HG02759 (cell line): ENCODE measurements around the gene KCNK5.

Experiments
- ATAC-seq: cut with Tn5 transposase; IDR thresholded peaks from one replicate; pipeline ENCODE4 v1.9.1; 2021; ENCODE audit warnings: mild to moderate bottlenecking, moderate library complexity; ENCODE audit not compliant: unreplicated experiment

KCNK5 gene

GRCh38 chr6:39178235-39178634 is 51.0 kb downstream of the KCNK5 start:
- ATAC-seq = no peak

GRCh38 chr6:39177130-39177529 is 52.1 kb downstream of the KCNK5 start:
- no peak for ATAC-seq

GRCh38 chr6:39173270-39173669 is 56.0 kb downstream of the KCNK5 start:
- no peak for ATAC-seq

- no peak for ATAC-seq
These were observed 56.9 kb downstream of the KCNK5 start for GRCh38 chr6:39172377-39172757.

- no peak for ATAC-seq
These were observed 57.5 kb downstream of the KCNK5 start for GRCh38 chr6:39171489-39172376.

GRCh38 chr6:39170860-39171259 is 58.4 kb downstream of the KCNK5 start:
- ATAC-seq = no peak

GRCh38 chr6:39170389-39170788 is 58.9 kb downstream of the KCNK5 start:
- ATAC-seq = no peak

- no peak for ATAC-seq
These were observed 59.6 kb downstream of the KCNK5 start for GRCh38 chr6:39169448-39170344.

- ATAC-seq = no peak
These were observed 61.2 kb downstream of the KCNK5 start for GRCh38 chr6:39167866-39168625.

GRCh38 chr6:39167321-39167720 is 62.0 kb downstream of the KCNK5 start:
- ATAC-seq = no peak

- no peak for ATAC-seq
These were observed 62.4 kb downstream of the KCNK5 start for GRCh38 chr6:39166912-39167290.

- no peak for ATAC-seq
These were observed 62.9 kb downstream of the KCNK5 start for GRCh38 chr6:39166189-39166911.

- ATAC-seq = no peak
These were observed 71.8 kb downstream of the KCNK5 start for GRCh38 chr6:39157511-39157910.

GRCh38 chr6:39156801-39157200 is 72.5 kb downstream of the KCNK5 start:
- no peak for ATAC-seq

- no peak for ATAC-seq
These were observed 74.6 kb downstream of the KCNK5 start for GRCh38 chr6:39154705-39155104.

- ATAC-seq = no peak
These were observed 75.4 kb downstream of the KCNK5 start for GRCh38 chr6:39153766-39154397.

GRCh38 chr6:39152262-39152661 is 77.0 kb downstream of the KCNK5 start:
- ATAC-seq = no peak

- no peak for ATAC-seq
These were observed 78.1 kb downstream of the KCNK5 start for GRCh38 chr6:39151211-39151610.

GRCh38 chr6:39144481-39145173 is 84.6 kb downstream of the KCNK5 start:
- ATAC-seq = no peak
